ENCODE data around the gene DLGAP1. TPM values are rescaled to one million over a fixed set of nuclear protein-coding genes. Genes with fewer than 3 reads are reported as not detected.

DLGAP1 gene
- total and polyA plus RNA-seq, 2 experiments from 2014 or later = 17.0 to 48.5 TPM

DNA sequence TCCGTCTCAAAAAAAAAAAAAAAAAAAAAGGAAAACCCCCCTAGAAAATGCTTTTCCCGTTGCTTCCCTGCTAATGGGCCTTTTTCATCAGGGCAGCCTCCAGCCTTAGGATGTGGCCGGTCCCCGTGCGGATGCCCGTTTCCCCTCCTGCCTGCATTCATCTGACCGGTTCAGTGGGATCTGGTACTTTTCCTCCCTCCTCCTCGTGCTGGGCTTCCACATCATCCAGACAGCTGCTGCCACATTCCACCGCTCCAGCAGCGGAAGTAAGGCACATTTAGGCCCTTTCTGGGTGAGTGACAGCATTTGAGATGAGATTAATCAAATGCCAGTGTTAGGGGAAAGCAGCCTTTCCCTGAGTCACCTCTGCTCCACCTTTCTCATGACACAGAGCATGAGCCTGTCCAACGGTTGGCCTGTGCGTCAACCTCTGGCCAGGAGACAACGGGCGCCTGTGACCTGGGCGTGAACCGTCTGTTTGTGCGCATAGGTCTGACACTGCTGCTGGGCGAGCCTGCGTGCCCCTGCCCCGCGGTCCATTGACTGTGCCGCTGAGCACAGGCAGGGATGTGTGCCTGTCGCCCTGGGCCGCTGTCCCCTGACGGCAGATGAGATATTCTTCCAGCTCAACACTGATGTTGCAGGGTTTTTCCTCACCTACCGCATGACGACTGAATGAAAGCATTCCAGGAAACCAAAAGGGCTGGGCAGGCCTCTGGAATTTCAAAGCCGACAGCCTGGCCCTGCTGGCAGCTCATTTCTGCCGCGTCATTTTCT, 831.1 kb downstream of the DLGAP1 start:
- no peak overlapping the region for H3K4me3 Mint-ChIP-seq

GRCh38 chr18:3620146-3621119, 834.7 kb downstream of the DLGAP1 start:
- Histone ChIP-seq H3K4me2 (no peak overlapping the region), H3K27me3 (ENCODE audit: insufficient read depth) (no peaks in the 10 kb centered on the region), H4K20me1 (replicated peaks; ENCODE audit: insufficient read depth) (no peaks in the 10 kb centered on the region), H3K4me1 (ENCODE audit: insufficient read depth) (peaks cover 26% of the 10 kb centered on the region), H3K4me3 (no peak overlapping the region), H3K9me2 (ENCODE audit: insufficient read depth) (no peaks in the 10 kb centered on the region), H2AFZ (no peak overlapping the region), H3K27ac (ENCODE audit: low read depth) (no peak overlapping the region), H3K36me3 (ENCODE audit: insufficient read depth) (no peaks in the 10 kb centered on the region; the same call in 1 of the 2 replicates), H3K79me2 (replicated peaks; ENCODE audit: insufficient read depth) (no peaks in the 10 kb centered on the region), H3F3A (replicated peaks; ENCODE audit: low read depth) (no peaks in the 10 kb centered on the region; the same call in 1 of the 2 replicates)
- H3K36me3 Mint-ChIP-seq (ENCODE audit: low read depth) = peaks cover 4% of the 10 kb centered on the region; the same call in 1 of the 3 replicates
- H3K4me1 Mint-ChIP-seq = peaks cover 33% of the 10 kb centered on the region
- H3K9me3 Mint-ChIP-seq = no peaks in the 10 kb centered on the region
- no peak overlapping the region for H3K4me3 Mint-ChIP-seq
- no peak for DNase-seq (ENCODE audit: low spot score)
- TF ChIP-seq EZH2 (IDR thresholded peaks at IDR 0.05; ENCODE audit: low read depth, unreplicated experiment) (no peak), ZNF462 (CRISPR knock-in tag; IDR thresholded peaks at IDR 0.05) (no peak), CTCF (conservative IDR thresholded peaks at IDR 0.05; ENCODE audit: low read depth in 2 of 2) (no peak), CREB1 (CRISPR knock-in tag; IDR thresholded peaks at IDR 0.05; ENCODE audit: low read depth) (no peak), JUNB (IDR thresholded peaks at IDR 0.05; ENCODE audit: unreplicated experiment) (no peak), NANOG (IDR thresholded peaks at IDR 0.05; ENCODE audit: borderline replicate concordance) (no peak), ZNF331 (CRISPR knock-in tag; IDR thresholded peaks at IDR 0.05; ENCODE audit: low read depth) (no peak), ZNF114 (CRISPR knock-in tag; IDR thresholded peaks at IDR 0.05) (no peak)
- H3K27ac Mint-ChIP-seq = no peak overlapping the region
- ATAC-seq = no peak
- H3K27me3 Mint-ChIP-seq (ENCODE audit: insufficient read depth, low read depth, poor library complexity) = peaks cover 8% of the 10 kb centered on the region

More for the DNA sequence above, 831.1 kb downstream of the DLGAP1 start:
- H3K27ac Mint-ChIP-seq = peak overlapping the region; percentile 88
- TF ChIP-seq EZH2 (IDR thresholded peaks at IDR 0.05; ENCODE audit: low read depth, unreplicated experiment) (no peak), ZNF114 (CRISPR knock-in tag; IDR thresholded peaks at IDR 0.05) (no peak), STAT1 (IDR thresholded peaks at IDR 0.05; ENCODE audit: unreplicated experiment) (no peak)
- Histone ChIP-seq H3K79me2 (replicated peaks; ENCODE audit: insufficient read depth) (no peaks in the 10 kb centered on the region), H3K27me3 (ENCODE audit: insufficient read depth) (no peaks in the 10 kb centered on the region), H3K4me1 (ENCODE audit: insufficient read depth) (peaks cover 31% of the 10 kb centered on the region), H3F3A (replicated peaks; ENCODE audit: low read depth) (no peaks in the 10 kb centered on the region), H2AFZ (no peak overlapping the region), H3K27ac (ENCODE audit: low read depth) (peak overlapping the region; percentile 60), H3K36me3 (ENCODE audit: insufficient read depth) (no peaks in the 10 kb centered on the region), H3K4me2 (peak overlapping the region; percentile 31), H4K20me1 (replicated peaks; ENCODE audit: insufficient read depth) (no peaks in the 10 kb centered on the region), H3K4me3 (peak overlapping the region; percentile 7; the same call in 1 of the 2 replicates), H3K9me2 (ENCODE audit: insufficient read depth) (no peaks in the 10 kb centered on the region)
- ATAC-seq (peak; percentile 81), DNase-seq (ENCODE audit: low spot score) (peak; percentile 83)
- H3K4me1 Mint-ChIP-seq = peaks cover 29% of the 10 kb centered on the region
- no peaks in the 10 kb centered on the region for H3K9me3 Mint-ChIP-seq
- no peaks in the 10 kb centered on the region for H3K36me3 Mint-ChIP-seq (ENCODE audit: low read depth)
- peaks cover 10% of the 10 kb centered on the region for H3K27me3 Mint-ChIP-seq (ENCODE audit: insufficient read depth, low read depth, poor library complexity)

Data from GM23338 (cell line).